ENCODE results near the gene PCDHB7. TPM values are rescaled to one million over a fixed set of nuclear protein-coding genes. Genes with fewer than 3 reads are reported as not detected.
A peak's percentile ranks its signal among the peaks of the same experiment; 100 is the strongest.
"Not testable (repeated sequence)": the region's sequence is repeated elsewhere in the genome, so short reads cannot be mapped to it uniquely, and the experiment has no call there.

PCDHB7 gene
- total RNA-seq, 1 donor from 2014 or later, result 5.1 TPM

DNA sequence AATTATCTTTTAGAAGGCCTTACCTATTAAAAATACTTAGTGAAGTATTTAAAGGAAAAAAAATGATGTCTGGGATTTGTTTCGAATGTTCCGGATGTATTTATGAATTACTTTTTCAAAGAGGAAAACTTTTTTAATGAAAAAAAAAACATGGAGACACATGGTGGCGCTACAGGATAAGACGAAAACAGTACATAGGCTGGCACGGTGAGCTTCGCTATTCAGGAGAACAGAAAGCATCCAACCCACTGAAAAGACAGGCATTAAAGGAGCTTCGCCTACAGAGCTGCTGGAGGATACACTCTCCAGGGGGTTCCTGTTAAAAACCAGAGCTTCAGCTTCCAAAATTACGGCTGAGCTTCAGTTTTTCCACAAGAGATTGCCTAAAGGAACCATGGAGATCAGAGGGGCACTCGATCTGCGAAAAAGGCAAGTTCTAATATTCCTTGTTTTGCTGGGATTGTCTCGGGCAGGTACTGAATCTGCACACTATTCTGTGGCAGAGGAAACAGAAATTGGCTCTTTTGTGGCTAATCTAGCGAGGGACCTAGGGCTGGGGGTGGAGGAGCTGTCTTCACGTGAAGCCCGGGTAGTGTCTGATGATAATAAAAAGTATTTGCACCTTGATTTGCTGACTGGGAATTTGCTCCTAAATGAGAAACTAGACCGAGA lies 50.8 kb downstream of the PCDHB7 start, which contains the start of gene PCDHB14:
Gene PCDHB14, plus strand, starts transcription at position 232 of the 672 bp plus-strand sequence. Its CDS starts 163 bp downstream, at position 395.
- DNase-seq (ENCODE audit: low read depth), result peak; percentile 5

DNA sequence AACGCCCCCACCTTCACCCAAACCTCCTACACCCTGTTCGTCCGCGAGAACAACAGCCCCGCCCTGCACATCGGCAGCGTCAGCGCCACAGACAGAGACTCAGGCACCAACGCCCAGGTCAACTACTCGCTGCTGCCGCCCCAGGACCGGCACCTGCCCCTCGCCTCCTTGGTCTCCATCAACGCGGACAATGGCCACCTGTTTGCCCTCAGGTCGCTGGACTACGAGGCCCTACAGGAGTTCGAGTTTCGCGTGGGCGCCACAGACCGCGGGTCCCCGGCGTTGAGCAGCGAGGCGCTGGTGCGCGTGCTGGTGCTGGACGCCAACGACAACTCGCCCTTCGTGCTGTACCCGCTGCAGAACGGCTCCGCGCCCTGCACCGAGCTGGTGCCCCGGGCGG lies 52.4 kb downstream of the PCDHB7 start:
- DNase-seq (ENCODE audit: low read depth), result not testable (repeated sequence)

GRCh38 chr5:141225421-141225820 lies 53.0 kb downstream of the PCDHB7 start:
- DNase-seq (ENCODE audit: low read depth), result not testable (repeated sequence)

Other genes starting within 250 kb of the PCDHB7 start
- gene PCDHAC1, start 246.3 kb upstream of the PCDHB7 start, total RNA-seq, result 0.05 and 0.10 TPM in 2 replicates
- gene PCDHAC2, start 206.2 kb upstream of the PCDHB7 start, total RNA-seq, result 0.05 and 0.10 TPM in 2 replicates
- not detected in 2 replicates for gene PCDHB1, start 121.3 kb upstream of the PCDHB7 start, total RNA-seq
- 20.3 and 21.5 TPM in 2 replicates for gene PCDHB2, start 78.0 kb upstream of the PCDHB7 start, total RNA-seq
- gene PCDHB3, start 72.2 kb upstream of the PCDHB7 start, total RNA-seq, result 4.2 and 4.7 TPM in 2 replicates
- gene PCDHB4, start 50.8 kb upstream of the PCDHB7 start, total RNA-seq, result 6.6 and 7.1 TPM in 2 replicates
- 0.36 and 1.0 TPM in 2 replicates for gene PCDHB5, start 37.4 kb upstream of the PCDHB7 start, total RNA-seq
- gene PCDHB6, start 22.6 kb upstream of the PCDHB7 start, total RNA-seq, result 1.5 and 2.3 TPM in 2 replicates
- 9.5 and 10.4 TPM in 2 replicates for gene PCDHB8, start 5.1 kb downstream of the PCDHB7 start, total RNA-seq
- gene PCDHB16, start 9.7 kb downstream of the PCDHB7 start, total RNA-seq, result 13.5 and 14.7 TPM in 2 replicates
- 6.8 TPM in 2 replicates for gene PCDHB9, start 14.5 kb downstream of the PCDHB7 start, total RNA-seq
- gene PCDHB10, start 19.7 kb downstream of the PCDHB7 start, total RNA-seq, result 6.7 and 7.4 TPM in 2 replicates
- 3.9 and 5.3 TPM in 2 replicates for gene PCDHB11, start 27.0 kb downstream of the PCDHB7 start, total RNA-seq
- gene PCDHB12, start 36.1 kb downstream of the PCDHB7 start, total RNA-seq, result 5.4 and 7.2 TPM in 2 replicates
- gene PCDHB13, start 41.3 kb downstream of the PCDHB7 start, total RNA-seq, result 5.3 and 6.4 TPM in 2 replicates
- 6.2 and 6.9 TPM in 2 replicates for gene PCDHB14, start 50.7 kb downstream of the PCDHB7 start, total RNA-seq
- gene PCDHB15, start 72.8 kb downstream of the PCDHB7 start, total RNA-seq, result 3.1 and 4.6 TPM in 2 replicates
- gene SLC25A2, start 131.4 kb downstream of the PCDHB7 start, total RNA-seq, result 0.43 and 0.62 TPM in 2 replicates
- 97.0 and 116 TPM in 2 replicates for gene TAF7, start 148.1 kb downstream of the PCDHB7 start, total RNA-seq
- 5.2 and 5.9 TPM in 2 replicates for gene PCDHGA1, start 157.9 kb downstream of the PCDHB7 start, total RNA-seq
- 0.94 and 1.1 TPM in 2 replicates for gene PCDHGA2, start 166.1 kb downstream of the PCDHB7 start, total RNA-seq
- gene PCDHGA3, start 171.2 kb downstream of the PCDHB7 start, total RNA-seq, result 0.48 and 0.57 TPM in 2 replicates
- gene PCDHGB1, start 177.5 kb downstream of the PCDHB7 start, total RNA-seq, result 8.7 and 9.8 TPM in 2 replicates
- 2.9 and 3.3 TPM in 2 replicates for gene PCDHGA4, start 182.4 kb downstream of the PCDHB7 start, total RNA-seq
- gene PCDHGB2, start 187.3 kb downstream of the PCDHB7 start, total RNA-seq, result 14.0 and 14.5 TPM in 2 replicates
- 1.7 and 2.2 TPM in 2 replicates for gene PCDHGA5, start 191.5 kb downstream of the PCDHB7 start, total RNA-seq
- gene PCDHGB3, start 197.6 kb downstream of the PCDHB7 start, total RNA-seq, result 1.8 TPM in 2 replicates
- 0.88 and 1.8 TPM in 2 replicates for gene PCDHGA6, start 201.2 kb downstream of the PCDHB7 start, total RNA-seq
- 1.1 and 2.3 TPM in 2 replicates for gene PCDHGA7, start 210.1 kb downstream of the PCDHB7 start, total RNA-seq
- 1.1 and 2.2 TPM in 2 replicates for gene PCDHGB4, start 215.1 kb downstream of the PCDHB7 start, total RNA-seq
- 1.6 and 2.2 TPM in 2 replicates for gene PCDHGA8, start 220.0 kb downstream of the PCDHB7 start, total RNA-seq
- 0.47 and 1.4 TPM in 2 replicates for gene PCDHGB5, start 225.3 kb downstream of the PCDHB7 start, total RNA-seq
- 0.88 and 1.7 TPM in 2 replicates for gene PCDHGA9, start 230.1 kb downstream of the PCDHB7 start, total RNA-seq
- gene PCDHGB6, start 235.4 kb downstream of the PCDHB7 start, total RNA-seq, result 0.78 and 0.96 TPM in 2 replicates
- gene PCDHGA10, start 240.3 kb downstream of the PCDHB7 start, total RNA-seq, result 32.1 and 35.7 TPM in 2 replicates
- gene PCDHGB7, start 245.0 kb downstream of the PCDHB7 start, total RNA-seq, result 1.4 and 3.4 TPM in 2 replicates
- 2.0 and 2.1 TPM in 2 replicates for gene PCDHGA11, start 248.4 kb downstream of the PCDHB7 start, total RNA-seq